GM23248 (cell line): Measurements from ENCODE around the gene GAS2L1. TPM values are rescaled to one million over a fixed set of nuclear protein-coding genes. Genes with fewer than 3 reads are reported as not detected.

ENCODE experiments used
- DNase-seq: peaks from one replicate; pipeline ENCODE4 v3.0.0-alpha.2; 2015
- H2AFZ ChIP-seq: fragments of 200-600 bp; sonication (generic); 2 replicates; pipeline ENCODE4 v1.6.1; 2016; ENCODE audit warnings: antibody characterized with exemption
- H3F3A ChIP-seq: fragments of 200-600 bp; sonication (generic); 2 replicates; pipeline ENCODE4 v1.6.1; 2016; ENCODE audit warnings: mild to moderate bottlenecking, antibody characterized with exemption, mixed run types; ENCODE audit not compliant: insufficient read depth
- H3K27ac ChIP-seq: fragments of 200-600 bp; sonication (generic); 2 replicates; pipeline ENCODE4 v1.5.1; 2016; ENCODE audit warnings: mild to moderate bottlenecking
- H3K27me3 ChIP-seq: fragments of 200-600 bp; sonication (generic); replicated peaks from 2 replicates; pipeline ENCODE4 v1.6.1; 2016; ENCODE audit warnings: mild to moderate bottlenecking; ENCODE audit not compliant: insufficient read depth
- H3K36me3 ChIP-seq: fragments of 200-600 bp; sonication (generic); 2 replicates; pipeline ENCODE4 v1.6.1; 2016; ENCODE audit warnings: low read depth, mild to moderate bottlenecking
- H3K4me1 ChIP-seq: fragments of 200-600 bp; sonication (generic); 2 replicates; pipeline ENCODE4 v1.6.1; 2016; ENCODE audit warnings: mild to moderate bottlenecking; ENCODE audit not compliant: insufficient read depth
- H3K4me2 ChIP-seq: fragments of 200-600 bp; sonication (generic); one replicate; pipeline ENCODE4 v1.6.1; 2016; ENCODE audit warnings: mild to moderate bottlenecking; ENCODE audit not compliant: unreplicated experiment
- H3K4me3 ChIP-seq: fragments of 200-600 bp; sonication (generic); 2 replicates; pipeline ENCODE4 v1.5.1; 2016; ENCODE audit warnings: mild to moderate bottlenecking
- H3K79me2 ChIP-seq: fragments of 200-600 bp; sonication (generic); 2 replicates; pipeline ENCODE4 v1.6.1; 2016; ENCODE audit warnings: mild to moderate bottlenecking; ENCODE audit not compliant: insufficient read depth
- H3K9ac ChIP-seq: fragments of 200-600 bp; sonication (generic); 2 replicates; pipeline ENCODE4 v1.6.1; 2016; ENCODE audit warnings: mild to moderate bottlenecking
- H3K9me2 ChIP-seq: fragments of 200-600 bp; sonication (generic); 2 replicates; pipeline ENCODE4 v1.6.1; 2016; ENCODE audit warnings: mixed run types, mild to moderate bottlenecking, moderate library complexity; ENCODE audit not compliant: insufficient read depth
- H3K9me3 ChIP-seq: fragments of 200-600 bp; sonication (generic); one replicate; pipeline ENCODE4 v1.6.1; 2017; ENCODE audit warnings: low read depth
- H4K20me1 ChIP-seq: fragments of 200-600 bp; sonication (generic); 2 replicates; pipeline ENCODE4 v1.6.0; 2016; ENCODE audit not compliant: insufficient read depth
- EZH2 ChIP-seq: fragments of 200-600 bp; sonication (generic); IDR thresholded peaks from 2 replicates; pipeline ENCODE4 v1.6.1; 2018; ENCODE audit warnings: antibody characterized with exemption, mild to moderate bottlenecking; ENCODE audit not compliant: insufficient read depth, poor library complexity, severe bottlenecking
- EZH2phosphoT487 ChIP-seq: fragments of 200-600 bp; sonication (generic); IDR thresholded peaks from 2 replicates; pipeline ENCODE4 v1.6.1; 2018; ENCODE audit warnings: antibody characterized with exemption, moderate library complexity, mild to moderate bottlenecking, low read depth; ENCODE audit not compliant: insufficient read depth
- WGBS, 2 experiments: methylation state at CpG; one replicate each; pipeline ENCODE4 v1.1.6; 2015 to 2017; ENCODE audit warnings: low lambda C conversion rate in 2 of 2, low coverage in 1 of 2; ENCODE audit errors: missing lambda C conversion rate in 2 of 2; 5-methylcytosine and 5-hydroxymethylcytosine counted together
- in situ Hi-C: fragments of 300-500 bp; cut with MboI; formaldehyde crosslinking; loops from 2 replicates; pipeline ENCODE4 v1.15.0; 2020
- polyA plus RNA-seq: library from polyadenylated mRNA; unstranded; fragments of >200 nt; fragmentation: Nextera tagmentation; extraction: Ambion mirVana; gene quantifications from 2 replicates; pipeline ENCODE4 v1.2.1, GENCODE V29; 2016
- total RNA-seq: library from RNA; depleted of rRNA; stranded (reverse); fragments of >200 nt; shearing (Covaris generic); gene quantifications from 2 replicates; pipeline ENCODE4 v1.2.3, GENCODE V29; 2014

The GAS2L1 gene
- total and polyA plus RNA-seq, 2 experiments from 2014 or later, result 21.2 to 23.7 TPM

- 87% methylated on average over 10 to 12 of the region's 12 CpGs for WGBS, 2 experiments
- in situ Hi-C loops, result no loop called here
- H3F3A ChIP-seq, result no peaks in the 10 kb centered on the region
- no peaks in the 10 kb centered on the region for H3K79me2 ChIP-seq
- no peaks in the 10 kb centered on the region for H3K9me3 ChIP-seq
- H3K4me3 ChIP-seq, result no peak overlapping the region
- no peak overlapping the region for H3K9ac ChIP-seq
- H2AFZ ChIP-seq, result no peak overlapping the region
- no peak overlapping the region for H3K4me2 ChIP-seq
- no peak overlapping the region for H3K27ac ChIP-seq
- no peaks in the 10 kb centered on the region for H4K20me1 ChIP-seq
- no peaks in the 10 kb centered on the region for H3K9me2 ChIP-seq
- H3K36me3 ChIP-seq, result peaks cover 4% of the 10 kb centered on the region; the same call in 1 of the 2 replicates
- no peaks in the 10 kb centered on the region for H3K4me1 ChIP-seq
- DNase-seq, result no peak
- no peak for TF ChIP-seq EZH2phosphoT487
- no peak for TF ChIP-seq EZH2
- H3K27me3 ChIP-seq, result no peaks in the 10 kb centered on the region
These were observed 31.3 kb downstream of the GAS2L1 start for GRCh38 chr22:29337631-29338284.

- Histone ChIP-seq H3K27me3 (no peaks in the 10 kb centered on the region), H3F3A (no peaks in the 10 kb centered on the region), H3K27ac (no peak overlapping the region), H3K9ac (no peak overlapping the region), H2AFZ (no peak overlapping the region), H3K79me2 (no peaks in the 10 kb centered on the region), H3K4me1 (no peaks in the 10 kb centered on the region; the same call in 1 of the 2 replicates), H3K4me2 (no peak overlapping the region), H3K36me3 (peaks cover 4% of the 10 kb centered on the region; the same call in 1 of the 2 replicates), H3K9me3 (no peaks in the 10 kb centered on the region), H3K4me3 (no peak overlapping the region), H3K9me2 (no peaks in the 10 kb centered on the region), H4K20me1 (no peaks in the 10 kb centered on the region)
- WGBS, 2 experiments, result 91 to 93% methylated on average over 6 of the region's 6 CpGs
- no peak for TF ChIP-seq EZH2phosphoT487
- no peak for TF ChIP-seq EZH2
- in situ Hi-C loops, result no loop called here
- no peak for DNase-seq
These were observed 31.9 kb downstream of the GAS2L1 start for GRCh38 chr22:29338398-29338797.

GRCh38 chr22:29339381-29340235, 33.2 kb downstream of the GAS2L1 start:
- Histone ChIP-seq H3K27ac (no peak overlapping the region), H3K27me3 (no peaks in the 10 kb centered on the region), H3K9ac (no peak overlapping the region), H4K20me1 (no peaks in the 10 kb centered on the region), H3K9me2 (no peaks in the 10 kb centered on the region), H3F3A (peaks cover 11% of the 10 kb centered on the region), H3K4me3 (no peak overlapping the region), H3K4me1 (peaks cover 11% of the 10 kb centered on the region), H2AFZ (no peak overlapping the region), H3K4me2 (no peak overlapping the region), H3K36me3 (peaks cover 4% of the 10 kb centered on the region; the same call in 1 of the 2 replicates), H3K9me3 (no peaks in the 10 kb centered on the region), H3K79me2 (no peaks in the 10 kb centered on the region)
- in situ Hi-C loops, result no loop called here
- DNase-seq, result peak; percentile 20
- TF ChIP-seq EZH2 (no peak), EZH2phosphoT487 (no peak)
- 88% methylated on average over 19 to 23 of the region's 23 CpGs for WGBS, 2 experiments

- H3K4me2 ChIP-seq, result no peak overlapping the region
- H3F3A ChIP-seq, result peaks cover 20% of the 10 kb centered on the region
- peaks cover 5% of the 10 kb centered on the region; the same call in 1 of the 2 replicates for H3K36me3 ChIP-seq
- in situ Hi-C loops, result no loop called here
- no peaks in the 10 kb centered on the region for H3K27me3 ChIP-seq
- no peak overlapping the region for H2AFZ ChIP-seq
- no peaks in the 10 kb centered on the region for H3K9me2 ChIP-seq
- H4K20me1 ChIP-seq, result no peaks in the 10 kb centered on the region
- H3K4me3 ChIP-seq, result no peak overlapping the region
- H3K4me1 ChIP-seq, result peaks cover 14% of the 10 kb centered on the region
- H3K79me2 ChIP-seq, result no peaks in the 10 kb centered on the region
- TF ChIP-seq EZH2phosphoT487, result no peak
- no peak for TF ChIP-seq EZH2
- no peaks in the 10 kb centered on the region for H3K9me3 ChIP-seq
- H3K27ac ChIP-seq, result no peak overlapping the region
- no peak for DNase-seq
- no peak overlapping the region for H3K9ac ChIP-seq
- 95 to 97% methylated on average over 4 to 6 of the region's 8 CpGs for WGBS, 2 experiments
These were observed 34.1 kb downstream of the GAS2L1 start for GRCh38 chr22:29340566-29340965.
